Pancreas (tissue), 10 donors: ENCODE results near the gene TEAD2. TPM values are rescaled to one million over a fixed set of nuclear protein-coding genes. Genes with fewer than 3 reads are reported as not detected.

Source experiments
- ATAC-seq, 4 donors: fragments of 200-7000 bp; cut with Tn5 transposase; one replicate each; pipeline versions ENCODE4 v1.8.0 to v1.9.1; 2020; ENCODE audit warnings: mild to moderate bottlenecking in 4 of 4, moderate library complexity in 4 of 4
- DNase-seq, 6 donors: peaks; one replicate each; pipeline ENCODE4 v3.0.0-alpha.2; 2020
- FAIRE-seq: peaks from 2 replicates; lab custom pipeline; 2012; peaks lifted over from hg19 to GRCh38; lab: Jason Lieb, UNC
- H3K27ac ChIP-seq, 4 donors: fragments of 200-600 bp; sonication (generic); 1 replicate in 3 of 4; 2 replicates in 1 of 4; pipeline versions ENCODE4 v1.5.0 to v1.8.0; 2020
- H3K27me3 ChIP-seq, 4 donors: fragments of 200-600 bp; one replicate each; pipeline ENCODE4 v1.8.0; 2021
- H3K36me3 ChIP-seq, 3 donors: fragments of 200-600 bp; sonication (generic) in 1 of 3; one replicate each; pipeline versions ENCODE4 v1.5.0 to v1.8.0; 2020 to 2021
- H3K4me1 ChIP-seq, 3 donors: fragments of 200-600 bp; one replicate each; pipeline ENCODE4 v1.8.0; 2021
- H3K4me3 ChIP-seq, 4 donors: fragments of 200-600 bp; sonication (generic) in 2 of 4; one replicate each; pipeline versions ENCODE4 v1.5.0 to v1.8.0; 2020 to 2021
- H3K9me3 ChIP-seq, 4 donors: fragments of 200-600 bp; one replicate each; pipeline ENCODE4 v1.8.0; 2021
- WGBS, 2 donors: extraction: QIAGEN DNeasy Blood & Tissue Kit; methylation state at CpG; one replicate each; pipeline ENCODE4 v1.1.7; 2013; 5-methylcytosine and 5-hydroxymethylcytosine counted together
- intact Hi-C, 3 donors: fragments of 100-400 bp; cut with DNase I; formaldehyde crosslinking; loops; one replicate each; pipeline versions ENCODE4 v1.11.1 to v1.14.2; 2022
- polyA plus RNA-seq, 2 donors: library from polyadenylated mRNA; stranded (reverse); fragments of 200-250 nt; gene quantifications; one replicate each; pipeline ENCODE4 v1.2.3, GENCODE V29; 2013
- total RNA-seq, 6 donors: library from RNA; stranded (reverse); fragmentation: NEBNext Ultra II Directional in 4 of 6; extraction: Animal tissue kit (Norgen Biotek cat#: 25700) in 4 of 6; gene quantifications; one replicate each; pipeline versions ENCODE4 v1.2.1 to v1.2.4, GENCODE V29; 2021 to 2023
- TF ChIP-seq, protein P1 (sequence below), 4 donors: fragments of 200-600 bp; sonication (generic) in 3 of 4; IDR thresholded peaks; one replicate each; pipeline versions ENCODE4 v1.5.0 to v1.8.0; 2021; ENCODE audit warnings: antibody characterized with exemption in 4 of 4
- donor health status: healthy with polysubstance abuse.
- donor health status: DM: no; HTN: no; CAD: no; lungs with moderate emphysema.
- donor health status: DM: no; HTN: no; CAD: no.
- donor health status: control.
- donor health status: control.
- donor health status: Bipolar disorder and iron deficiency.
- donor health status: DM: yes; HTN: yes; CAD: no.
- donor health status: DM: no; HTN: no; CAD: no.
- donor health status: DM: no; HTN: no; CAD: no.
- donor health status: DM: yes; HTN: yes; CAD: no.

Gene TEAD2
- total and polyA plus RNA-seq, 8 donors = 10.5 to 30.6 (median 14.7) TPM

DNA sequence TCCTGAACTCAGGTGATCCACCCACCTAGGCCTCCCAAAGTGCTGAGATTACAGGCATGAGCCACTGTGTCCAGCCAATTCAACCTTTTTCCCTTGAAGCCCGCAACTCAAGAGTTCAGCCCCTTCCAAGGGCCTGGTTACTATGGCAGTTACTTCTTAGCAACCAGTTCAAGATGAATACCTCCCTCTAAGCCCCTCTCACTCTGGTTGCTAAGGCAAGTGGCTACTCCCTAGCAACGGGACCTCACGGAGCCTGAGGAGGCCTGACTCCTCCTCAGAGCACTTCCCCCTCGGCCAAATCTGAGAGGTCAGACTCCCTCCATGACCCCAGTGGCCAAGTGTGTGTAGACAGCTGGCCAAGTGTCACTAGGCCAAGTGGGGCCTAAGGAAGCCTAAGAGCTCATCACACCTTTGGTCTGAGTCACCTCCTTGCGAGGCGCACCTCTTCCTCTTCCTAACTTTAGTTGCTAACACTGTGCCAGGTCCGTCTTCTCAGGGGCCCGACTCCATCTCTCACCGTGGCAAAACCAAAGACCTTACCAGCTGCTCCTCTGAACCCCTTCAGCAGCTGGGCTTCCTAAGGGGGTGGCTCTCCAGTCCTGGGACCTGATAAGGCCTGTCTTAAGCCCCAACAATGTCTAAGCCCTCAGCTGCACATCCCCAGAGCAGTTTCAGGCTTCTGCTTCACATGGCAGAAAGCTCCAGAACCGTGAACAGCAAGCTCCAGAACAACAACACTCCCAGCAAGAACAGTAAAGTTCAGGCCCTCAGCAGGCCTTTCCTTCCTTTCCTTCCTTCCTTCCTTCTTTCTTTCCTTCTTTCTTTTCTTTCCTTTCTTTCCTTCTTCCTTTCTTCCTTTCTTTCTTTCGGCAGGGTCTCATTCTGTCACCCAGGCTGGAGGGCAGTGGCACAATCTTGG, 17.5 kb downstream of the TEAD2 start:
- Histone ChIP-seq H3K27ac (no peak overlapping the region), H3K27me3 (no peaks in the 10 kb centered on the region), H3K4me1 (peaks cover 0 to 10% (median 0%) of the 10 kb centered on the region in 3 donors), H3K4me3 (no peak overlapping the region), H3K36me3 (peaks cover 0 to 29% (median 10%) of the 10 kb centered on the region in 3 donors), H3K9me3 (no peaks in the 10 kb centered on the region)
- intact Hi-C loops = no loop called here
- ATAC-seq (no peak), DNase-seq (peak in 2 of 6 donors; percentile 12 to 25), FAIRE-seq (no peak)
- TF ChIP-seq, protein P1, sequence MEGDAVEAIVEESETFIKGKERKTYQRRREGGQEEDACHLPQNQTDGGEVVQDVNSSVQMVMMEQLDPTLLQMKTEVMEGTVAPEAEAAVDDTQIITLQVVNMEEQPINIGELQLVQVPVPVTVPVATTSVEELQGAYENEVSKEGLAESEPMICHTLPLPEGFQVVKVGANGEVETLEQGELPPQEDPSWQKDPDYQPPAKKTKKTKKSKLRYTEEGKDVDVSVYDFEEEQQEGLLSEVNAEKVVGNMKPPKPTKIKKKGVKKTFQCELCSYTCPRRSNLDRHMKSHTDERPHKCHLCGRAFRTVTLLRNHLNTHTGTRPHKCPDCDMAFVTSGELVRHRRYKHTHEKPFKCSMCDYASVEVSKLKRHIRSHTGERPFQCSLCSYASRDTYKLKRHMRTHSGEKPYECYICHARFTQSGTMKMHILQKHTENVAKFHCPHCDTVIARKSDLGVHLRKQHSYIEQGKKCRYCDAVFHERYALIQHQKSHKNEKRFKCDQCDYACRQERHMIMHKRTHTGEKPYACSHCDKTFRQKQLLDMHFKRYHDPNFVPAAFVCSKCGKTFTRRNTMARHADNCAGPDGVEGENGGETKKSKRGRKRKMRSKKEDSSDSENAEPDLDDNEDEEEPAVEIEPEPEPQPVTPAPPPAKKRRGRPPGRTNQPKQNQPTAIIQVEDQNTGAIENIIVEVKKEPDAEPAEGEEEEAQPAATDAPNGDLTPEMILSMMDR (IDR thresholded peaks at IDR 0.05) = no peak
- WGBS, 2 donors = 91% methylated on average over 11 of the region's 11 CpGs

DNA sequence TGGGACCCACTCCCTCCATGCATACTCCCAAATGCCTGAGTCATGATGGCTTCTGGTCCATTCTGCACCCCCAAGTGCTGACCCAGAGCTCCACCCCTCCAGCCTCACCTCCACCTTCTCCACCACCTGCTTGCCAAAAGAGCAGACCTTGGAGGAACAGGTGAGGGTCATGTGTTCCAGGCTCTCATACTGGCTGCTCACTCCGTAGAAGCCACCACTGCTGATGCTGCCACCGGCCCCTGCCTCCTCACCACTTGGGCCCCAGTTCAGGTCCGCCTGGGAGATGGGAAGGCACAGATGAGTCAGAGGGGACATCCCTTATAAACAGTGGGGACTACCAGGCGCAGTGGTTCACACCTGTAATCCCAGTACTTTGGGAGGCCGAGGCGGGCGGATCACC, 19.1 kb downstream of the TEAD2 start:
- Histone ChIP-seq H3K4me1 (peaks cover 0 to 6% (median 0%) of the 10 kb centered on the region in 3 donors), H3K4me3 (no peak overlapping the region), H3K27ac (no peak overlapping the region), H3K27me3 (no peaks in the 10 kb centered on the region), H3K9me3 (no peaks in the 10 kb centered on the region), H3K36me3 (peaks cover 0 to 29% (median 10%) of the 10 kb centered on the region in 3 donors)
- DNase-seq = peak in 2 of 6 donors; percentile 21 to 42
- intact Hi-C loops = no loop called here
- TF ChIP-seq, protein P1 (IDR thresholded peaks at IDR 0.05) = no peak
- FAIRE-seq = no peak
- 90 to 96% methylated on average over 6 to 7 of the region's 7 CpGs for WGBS, 2 donors
- ATAC-seq = no peak

DNA sequence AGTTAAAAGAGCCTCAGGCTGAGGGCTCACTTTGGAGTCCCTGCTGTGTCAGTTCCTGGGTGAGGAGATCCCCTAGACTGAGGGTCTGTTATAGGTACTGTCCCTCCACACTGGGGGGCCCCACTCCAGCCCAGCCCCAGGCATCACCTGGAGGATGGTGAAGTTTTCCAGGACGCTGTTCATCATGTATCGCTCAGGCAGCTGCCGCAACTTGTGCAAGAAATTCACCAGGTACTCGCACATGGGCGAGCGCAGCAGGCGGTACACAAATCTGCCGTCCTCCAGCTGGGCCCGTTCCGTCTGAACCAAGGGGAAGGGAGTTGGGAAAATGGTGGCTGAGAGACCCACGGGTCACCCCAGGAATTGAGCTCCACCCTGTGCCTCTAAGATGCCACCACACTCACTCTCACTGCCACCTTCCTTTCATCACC, 19.9 kb downstream of the TEAD2 start:
- no peak overlapping the region for H3K27ac ChIP-seq
- H3K27me3 ChIP-seq = no peaks in the 10 kb centered on the region
- intact Hi-C loops = no loop called here
- H3K9me3 ChIP-seq = no peaks in the 10 kb centered on the region
- 91 to 95% methylated on average over 11 of the region's 11 CpGs for WGBS, 2 donors
- FAIRE-seq (no peak), DNase-seq (peak in 2 of 6 donors; percentile 28 to 38), ATAC-seq (no peak)
- TF ChIP-seq, protein P1 (IDR thresholded peaks at IDR 0.05) = no peak
- peaks cover 0 to 6% (median 0%) of the 10 kb centered on the region in 3 donors for H3K4me1 ChIP-seq
- H3K36me3 ChIP-seq = peaks cover 0 to 29% (median 10%) of the 10 kb centered on the region in 3 donors
- H3K4me3 ChIP-seq = no peak overlapping the region

DNA sequence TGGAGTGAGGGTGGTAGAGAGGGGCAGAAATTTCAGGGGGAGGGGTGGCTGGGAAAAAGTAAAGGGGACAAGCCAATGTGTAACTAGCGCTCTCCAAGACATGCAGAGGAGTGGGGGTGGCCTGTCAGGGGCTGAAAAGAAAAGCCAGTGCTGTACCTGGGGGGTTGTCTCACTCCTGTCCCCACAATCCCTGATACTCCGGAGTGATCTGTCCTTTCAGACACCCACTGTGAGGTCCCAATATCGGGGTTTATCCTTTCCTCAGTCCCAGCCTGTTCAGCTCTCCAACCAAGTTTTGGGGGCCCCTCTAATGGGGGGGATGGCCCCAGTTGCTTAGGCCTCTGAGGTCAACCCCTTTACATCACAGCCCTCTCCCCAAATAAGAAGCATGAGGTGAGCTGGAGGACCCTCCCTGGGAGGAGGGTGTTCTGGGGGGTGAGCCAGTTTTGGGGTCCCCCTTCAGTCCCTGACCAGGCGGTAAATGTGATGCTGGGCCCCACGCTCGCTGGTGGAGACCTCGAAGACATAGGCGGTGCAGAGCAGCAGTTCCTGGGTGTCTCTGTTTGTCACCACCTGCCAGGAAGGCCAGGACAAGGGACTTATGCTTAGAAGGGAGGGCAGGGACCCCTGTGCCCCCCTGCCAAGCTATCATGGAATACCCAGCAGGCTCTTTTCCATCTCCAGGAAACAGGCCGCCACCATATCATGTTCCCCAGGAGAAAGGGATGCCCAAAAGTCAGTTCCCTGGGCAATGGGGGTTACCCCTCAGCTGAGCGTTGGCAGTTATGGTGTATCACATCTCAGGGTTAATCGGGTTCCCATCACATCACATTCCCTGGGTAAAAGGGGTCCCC, 21.1 kb downstream of the TEAD2 start:
- TF ChIP-seq, protein P1 (IDR thresholded peaks at IDR 0.05) = no peak
- Histone ChIP-seq H3K4me3 (no peak overlapping the region), H3K27me3 (no peaks in the 10 kb centered on the region), H3K4me1 (peaks cover 0 to 6% (median 0%) of the 10 kb centered on the region in 3 donors), H3K27ac (peak overlapping the region; percentile 91 to 95 (median 94)), H3K9me3 (no peaks in the 10 kb centered on the region), H3K36me3 (peaks cover 0 to 19% (median 0%) of the 10 kb centered on the region in 3 donors)
- DNase-seq = peak in 4 of 6 donors; percentile 31 to 44 (median 38)
- WGBS, 2 donors = 91 to 92% methylated on average over 11 of the region's 11 CpGs
- no peak for FAIRE-seq
- ATAC-seq = no peak
- intact Hi-C loops = no loop called here
